ENCODE results near the gene SLC6A6.

The SLC6A6 gene

DNA sequence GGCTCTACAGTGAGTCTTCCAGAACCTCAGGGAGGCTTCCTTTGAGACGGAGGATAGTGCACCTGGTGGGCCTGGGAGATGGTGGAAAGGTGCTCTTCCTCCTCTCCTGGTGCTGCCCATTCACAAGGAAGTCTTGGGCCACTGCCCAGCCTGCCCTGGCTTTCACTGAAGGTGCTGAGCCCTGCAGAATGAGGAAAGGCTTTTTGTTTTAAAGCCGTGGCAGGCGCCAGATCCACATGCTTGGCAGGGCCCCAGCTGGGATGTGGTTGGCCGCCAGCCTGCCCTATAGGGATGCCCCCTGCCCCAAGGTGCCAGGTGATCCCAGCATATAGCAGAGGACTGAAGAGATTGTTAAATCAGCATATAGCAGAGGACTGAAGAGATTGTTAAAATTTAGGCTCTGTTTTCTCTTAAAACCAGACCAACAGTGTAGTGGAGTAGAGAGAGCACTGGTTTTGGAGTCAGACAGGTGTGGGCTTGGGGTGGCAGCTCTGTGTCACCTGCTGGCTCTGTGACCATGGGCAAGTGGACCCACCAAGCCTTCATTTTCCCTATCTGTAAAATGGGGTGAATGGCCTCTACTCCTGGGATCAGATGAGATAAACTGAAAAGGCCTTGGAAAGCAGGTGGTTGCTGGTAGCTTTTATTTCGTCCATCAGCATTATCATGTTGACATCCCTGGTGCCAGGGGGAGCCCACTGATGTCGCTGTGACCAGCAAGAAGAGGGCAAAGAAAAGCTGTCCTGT is 53.3 kb downstream of the SLC6A6 start:
- no peak for DNase-seq

- no peak for DNase-seq
These were observed 54.4 kb downstream of the SLC6A6 start for GRCh38 chr3:14456794-14457193.

- DNase-seq = no peak
These were observed 55.1 kb downstream of the SLC6A6 start for GRCh38 chr3:14457481-14457880.

GRCh38 chr3:14457999-14458398 is 55.6 kb downstream of the SLC6A6 start:
- DNase-seq = no peak

- no peak for DNase-seq
These were observed 56.2 kb downstream of the SLC6A6 start for GRCh38 chr3:14458434-14459275.

DNA sequence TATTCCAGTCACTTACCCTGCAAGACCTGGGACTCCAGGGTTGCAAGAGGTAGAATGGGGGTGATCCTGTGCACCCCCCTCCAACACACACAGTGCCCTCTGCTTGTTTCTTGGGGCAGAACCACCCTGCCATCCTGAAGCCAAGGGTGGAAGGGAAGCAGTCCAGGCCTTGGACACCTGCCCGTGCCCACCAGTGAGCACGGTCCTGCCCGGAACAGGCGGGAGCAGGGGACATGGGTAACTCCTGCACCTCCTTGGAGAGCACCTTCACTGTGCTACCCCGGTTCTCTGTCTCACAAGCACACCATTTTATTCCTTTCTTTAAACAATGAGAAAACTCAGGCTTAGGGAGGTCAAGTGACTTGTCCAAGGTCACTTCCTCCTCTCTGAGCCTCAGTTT is 57.0 kb downstream of the SLC6A6 start:
- DNase-seq = no peak

GRCh38 chr3:14459787-14460186 is 57.4 kb downstream of the SLC6A6 start:
- no peak for DNase-seq

DNA sequence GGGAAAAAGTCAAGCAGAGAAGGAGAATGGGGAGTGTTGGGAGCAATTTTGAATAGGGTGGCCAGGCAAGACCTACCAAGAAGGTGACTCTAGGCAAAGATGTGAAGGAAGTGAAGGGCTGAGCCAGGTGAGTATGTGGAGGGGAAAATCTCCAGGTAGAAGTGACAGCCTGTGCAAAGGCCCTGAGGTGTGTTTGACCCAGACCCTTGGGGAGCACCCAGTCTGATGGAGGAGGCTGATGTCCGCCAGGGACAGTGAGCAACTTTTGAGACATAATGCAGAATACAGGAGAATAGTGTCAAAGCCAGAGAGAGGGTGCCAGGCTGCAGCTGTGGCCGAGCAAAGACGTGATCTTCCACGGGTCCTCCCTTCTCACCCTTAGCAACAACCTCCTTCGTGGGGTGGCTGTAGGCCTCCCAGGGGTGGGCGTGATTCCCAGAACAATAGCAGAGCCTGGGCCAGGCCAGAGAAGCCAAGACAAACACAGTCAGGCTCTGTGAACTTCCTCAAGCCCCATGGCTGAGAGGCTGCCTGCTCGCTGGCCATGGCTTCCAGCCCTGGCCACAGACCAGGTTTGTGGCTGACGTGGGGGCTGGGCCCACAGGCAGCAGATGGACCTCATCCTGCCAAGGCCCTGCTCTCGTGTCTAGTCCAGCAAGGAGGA is 58.1 kb downstream of the SLC6A6 start:
- no peak for DNase-seq

DNA sequence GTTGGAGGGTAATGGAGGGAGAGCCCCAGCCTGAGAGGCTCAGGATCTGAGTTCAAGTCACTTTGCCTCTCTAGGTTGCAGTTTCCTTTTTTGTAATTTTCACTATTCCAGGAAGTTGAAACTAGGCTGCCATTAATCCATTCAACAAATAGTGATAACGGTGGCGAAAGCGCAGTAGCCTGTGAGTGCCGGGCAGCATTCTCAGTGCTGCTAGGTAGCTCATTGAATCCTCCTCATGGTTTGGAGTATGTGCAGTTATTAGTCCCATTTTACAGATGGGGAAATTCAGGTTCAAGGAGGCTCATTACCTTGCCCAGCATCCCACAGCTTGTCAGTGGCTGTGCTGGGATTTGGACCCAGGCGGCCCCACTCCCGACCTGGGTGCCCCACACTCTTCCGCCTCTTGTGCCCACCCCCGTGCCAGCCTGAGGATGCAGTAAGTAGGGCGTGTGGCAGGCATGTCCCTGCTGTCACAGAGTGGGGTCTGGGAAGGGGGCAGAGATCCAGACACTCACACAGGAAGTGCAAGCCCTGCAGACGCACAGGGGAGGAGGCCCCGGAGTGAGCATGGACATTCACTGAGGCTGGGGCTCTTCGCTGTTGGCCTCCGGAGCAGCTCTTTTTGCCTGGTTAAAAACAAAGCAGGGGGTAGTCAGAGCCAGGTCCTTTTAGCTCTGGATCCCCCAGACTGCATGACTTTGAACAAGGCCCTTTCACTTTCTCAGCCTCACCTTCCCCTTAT is 58.8 kb downstream of the SLC6A6 start:
- no peak for DNase-seq

DNA sequence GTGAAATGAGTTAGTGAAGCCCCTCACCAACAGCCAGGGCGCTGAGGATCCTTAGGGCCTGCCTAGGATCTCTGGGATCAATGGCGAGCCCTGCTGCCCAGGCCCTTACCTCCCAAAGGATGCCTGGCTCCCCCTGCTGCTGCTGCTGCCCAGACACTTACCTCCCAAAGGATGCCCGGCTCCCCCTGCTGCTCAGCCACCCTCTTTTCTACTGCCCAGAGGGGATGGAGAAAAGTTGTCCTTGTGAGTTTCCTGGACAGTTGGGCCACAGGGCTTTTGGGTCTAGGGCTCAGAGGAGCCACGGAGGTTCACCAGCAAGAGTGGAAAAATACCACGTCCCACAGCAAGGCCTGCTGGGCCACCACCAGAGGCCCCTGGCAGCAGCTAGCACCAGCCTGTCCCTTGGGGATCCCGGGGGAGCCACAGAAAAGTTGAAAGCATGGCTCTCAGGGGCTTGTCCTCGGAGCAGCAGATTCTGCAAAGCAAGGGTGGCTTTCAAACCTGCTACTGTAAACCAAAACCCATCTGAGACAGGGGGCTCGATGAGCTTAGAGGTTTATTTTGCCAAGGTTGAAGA is 59.4 kb downstream of the SLC6A6 start:
- peak; percentile 49 for DNase-seq

DNA sequence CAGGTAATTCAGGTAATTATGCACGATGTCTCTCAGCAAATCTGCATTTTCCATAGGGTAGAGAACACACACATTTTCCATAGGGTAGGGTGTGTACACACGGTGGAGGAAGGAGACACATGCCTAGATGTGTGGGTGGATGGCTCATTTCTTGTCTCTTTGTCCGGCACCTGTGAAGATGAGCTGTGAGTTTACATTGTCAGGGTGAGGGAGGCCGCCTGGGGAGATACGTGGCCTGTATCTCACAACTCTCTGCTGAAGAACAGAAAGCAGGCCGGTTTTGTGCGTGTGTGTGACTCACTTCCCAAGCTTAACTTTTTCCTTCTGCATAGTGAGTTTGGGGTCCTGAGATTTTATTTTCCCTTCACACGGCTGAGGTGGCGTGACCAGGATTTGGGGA is 60.3 kb downstream of the SLC6A6 start:
- no peak for DNase-seq

GRCh38 chr3:14463330-14464140 is 61.1 kb downstream of the SLC6A6 start:
- no peak for DNase-seq

- DNase-seq = no peak
These were observed 61.7 kb downstream of the SLC6A6 start for GRCh38 chr3:14464141-14464465.

GRCh38 chr3:14464521-14464920 is 62.1 kb downstream of the SLC6A6 start:
- no peak for DNase-seq

DNA sequence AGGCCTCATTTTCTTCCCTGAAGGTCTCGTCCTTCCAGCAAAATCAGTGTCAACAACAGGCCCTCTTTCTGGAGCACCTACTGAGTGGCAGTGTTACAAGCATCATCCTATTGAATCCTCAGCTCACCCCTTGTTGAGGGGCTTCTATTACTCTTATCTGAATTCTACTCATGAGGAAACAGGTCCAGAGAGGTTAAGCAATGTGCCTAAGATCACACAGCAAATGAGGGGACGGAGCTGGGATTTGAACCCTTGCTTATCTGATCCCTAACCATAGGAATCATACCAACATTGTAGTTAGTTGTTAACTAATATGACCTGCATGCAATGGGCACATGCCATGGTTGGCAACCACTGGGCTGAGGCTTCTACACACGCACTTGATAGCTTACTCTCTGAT is 63.0 kb downstream of the SLC6A6 start:
- DNase-seq = no peak

DNA sequence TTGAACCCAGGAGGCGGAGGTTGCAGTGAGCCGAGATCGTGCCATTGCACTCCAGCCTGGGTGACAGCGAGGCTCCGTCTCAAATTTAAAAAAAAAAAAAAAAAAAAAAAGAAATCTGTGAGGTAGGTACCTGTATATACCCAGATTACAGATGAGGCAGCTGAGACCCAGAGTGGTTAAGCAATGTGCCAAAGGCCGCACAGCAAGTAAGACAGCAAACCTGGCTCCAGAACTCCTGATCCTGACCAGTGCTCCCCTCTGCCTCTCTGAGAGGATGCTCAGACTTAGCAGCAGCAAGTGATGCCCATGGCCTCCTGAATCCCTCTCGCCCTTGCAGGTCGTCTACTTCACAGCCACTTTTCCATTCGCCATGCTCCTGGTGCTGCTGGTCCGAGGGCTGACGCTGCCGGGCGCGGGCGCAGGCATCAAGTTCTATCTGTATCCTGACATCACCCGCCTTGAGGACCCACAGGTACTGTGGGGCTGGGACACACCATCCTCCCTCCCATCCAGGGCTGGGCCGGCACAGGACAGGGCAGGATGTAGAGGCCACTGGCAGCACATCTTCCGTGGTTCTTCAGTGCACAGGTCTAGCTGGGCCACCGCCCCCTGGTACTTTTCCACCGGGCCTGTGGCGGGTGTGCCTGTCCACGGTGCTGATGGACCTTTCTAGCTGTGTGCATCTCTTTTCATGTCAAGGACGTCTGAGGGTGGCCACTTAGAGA is 63.9 kb downstream of the SLC6A6 start:
- DNase-seq = no peak

DNA sequence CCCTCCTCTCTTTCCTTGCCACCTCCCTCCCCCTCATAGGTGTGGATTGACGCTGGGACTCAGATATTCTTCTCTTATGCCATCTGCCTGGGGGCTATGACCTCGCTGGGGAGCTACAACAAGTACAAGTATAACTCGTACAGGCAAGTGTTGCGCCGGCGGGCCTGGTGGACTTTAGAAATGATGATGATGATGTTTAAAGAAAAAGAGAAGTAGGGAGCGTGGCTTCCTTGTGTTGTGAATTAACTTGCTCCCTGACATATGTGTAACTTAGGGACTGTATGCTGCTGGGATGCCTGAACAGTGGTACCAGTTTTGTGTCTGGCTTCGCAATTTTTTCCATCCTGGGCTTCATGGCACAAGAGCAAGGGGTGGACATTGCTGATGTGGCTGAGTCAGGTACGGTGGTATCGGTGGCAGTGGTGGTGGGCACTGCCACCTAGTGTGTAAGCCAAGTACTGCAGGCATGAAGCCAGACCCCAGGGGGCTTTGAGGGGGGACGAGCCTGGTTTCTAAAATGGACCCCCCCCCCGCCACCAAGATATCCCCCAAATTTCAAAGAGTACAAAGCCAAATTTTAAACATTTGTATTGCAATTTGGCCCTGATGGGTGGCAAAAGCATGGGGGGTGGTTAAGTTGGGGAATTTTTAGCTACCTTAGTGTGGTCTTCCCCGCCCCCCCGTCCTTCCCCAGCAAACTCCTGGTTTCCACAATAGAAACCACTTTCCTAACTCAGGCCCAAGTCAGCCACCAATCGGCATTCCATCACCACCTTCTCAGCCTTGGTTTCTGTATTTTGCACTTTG is 65.6 kb downstream of the SLC6A6 start:
- peak; percentile 64 for DNase-seq

- DNase-seq = no peak
These were observed 66.2 kb downstream of the SLC6A6 start for GRCh38 chr3:14468621-14468981.

GRCh38 chr3:14470461-14470860 is 68.1 kb downstream of the SLC6A6 start:
- DNase-seq = no peak

DNA sequence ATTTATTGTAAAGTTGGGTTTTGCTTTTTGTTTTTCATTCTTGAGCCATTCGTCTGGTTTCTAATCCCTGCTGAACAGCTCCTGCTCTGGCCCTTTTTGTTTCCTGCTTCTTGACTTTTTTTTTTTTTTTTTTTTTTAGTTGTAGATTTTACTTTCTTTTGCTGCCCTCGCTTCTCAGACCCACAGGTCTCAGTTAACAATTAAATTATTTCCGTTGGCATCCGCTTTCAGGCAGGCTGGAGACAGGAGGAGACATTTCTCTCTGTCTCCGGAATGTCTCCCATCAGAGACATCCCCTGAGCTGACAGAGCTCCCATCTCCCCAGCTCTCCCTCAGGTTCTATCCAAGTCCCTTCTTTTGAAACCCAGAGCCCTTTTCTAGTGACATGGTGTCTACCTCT is 68.6 kb downstream of the SLC6A6 start:
- DNase-seq = no peak

Data from activated T-cell treated with anti-CD3 and anti-CD28 coated beads, Interleukin-2, amount 50 U/mL, for 1 hour (primary cell).